Activated CD8-positive, alpha-beta T cell treated with anti-CD3 and anti-CD28 coated beads for 36 hours (primary cell): ENCODE measurements around the gene DOLPP1. TPM values are rescaled to one million over a fixed set of nuclear protein-coding genes. Genes with fewer than 3 reads are reported as not detected.

Experiments used
- ATAC-seq: fragments of 200-7000 bp; cut with Tn5 transposase; one replicate; pipeline ENCODE4 v1.10.0; 2021; ENCODE audit warnings: mild to moderate bottlenecking, moderate library complexity
- CTCF ChIA-PET: fragments of 350-600 bp; sonication (Branson Sonifier 250); formaldehyde crosslinking; loops from one replicate; lab custom pipeline; 2021; ENCODE audit warnings: antibody characterized with exemption; lab: Charles Lee
- POLR2A ChIA-PET: fragments of 350-600 bp; sonication (Branson Sonifier 250); formaldehyde crosslinking; loops from one replicate; lab custom pipeline; 2021; ENCODE audit warnings: antibody characterized with exemption; lab: Charles Lee
- DNase-seq: peaks from one replicate; pipeline ENCODE4 v3.0.0-alpha.2; 2020
- H3K27ac Mint-ChIP-seq: one replicate; pipeline ENCODE4 v1.8.0; 2021; ENCODE audit warnings: mild to moderate bottlenecking, mixed read lengths
- H3K27me3 Mint-ChIP-seq: one replicate; pipeline ENCODE4 v1.8.0; 2021; ENCODE audit warnings: mixed read lengths
- H3K36me3 Mint-ChIP-seq: one replicate; pipeline ENCODE4 v1.8.0; 2021; ENCODE audit warnings: low read depth, mixed read lengths
- H3K4me1 Mint-ChIP-seq: one replicate; pipeline ENCODE4 v1.8.0; 2021; ENCODE audit warnings: low read depth, mixed read lengths
- H3K4me3 Mint-ChIP-seq: one replicate; pipeline ENCODE4 v1.8.0; 2021; ENCODE audit warnings: mild to moderate bottlenecking, moderate library complexity, mixed read lengths
- H3K9me3 Mint-ChIP-seq: one replicate; pipeline ENCODE4 v1.8.0; 2021; ENCODE audit warnings: mixed read lengths
- CTCF ChIP-seq: fragments of 200-600 bp; IDR thresholded peaks from one replicate; pipeline ENCODE4 v1.8.0; 2022; ENCODE audit warnings: antibody characterized with exemption, mild to moderate bottlenecking
- intact Hi-C: fragments of 100-400 bp; cut with micrococcal nuclease; formaldehyde crosslinking; loops from one replicate; pipeline ENCODE4 v1.10.0; 2022
- total RNA-seq, 2 experiments: library from RNA; stranded (reverse); gene quantifications; one replicate each; pipeline ENCODE4 v1.2.3, GENCODE V29; 2021

Gene DOLPP1
- total RNA-seq, 2 experiments from 2014 or later: 12.7 to 15.2 TPM

- Mint-ChIP-seq H3K9me3 (no peaks in the 10 kb centered on the region), H3K4me1 (no peaks in the 10 kb centered on the region), H3K27ac (no peak overlapping the region), H3K27me3 (no peaks in the 10 kb centered on the region), H3K36me3 (no peaks in the 10 kb centered on the region), H3K4me3 (no peak overlapping the region)
- DNase-seq (no peak), ATAC-seq (no peak)
- TF ChIP-seq CTCF: no peak
- ChIA-PET CTCF (interaction anchor here (0.8 kb wide), 1 partner anchor 11 kb away, joined by 3 read pairs; no protein-coding TSS in a partner anchor), POLR2A (interaction anchor here (1.2 to 1.8 kb wide), 2 partner anchors 10 to 16 kb away, joined by 4 to 6 read pairs; no protein-coding TSS in a partner anchor)
- intact Hi-C loops: no loop called here
Measured at GRCh38 chr9:129097671-129098306, 16.9 kb downstream of the DOLPP1 start.

GRCh38 chr9:129098328-129098727, 17.4 kb downstream of the DOLPP1 start:
- Mint-ChIP-seq H3K27me3 (no peaks in the 10 kb centered on the region), H3K4me3 (no peak overlapping the region), H3K27ac (no peak overlapping the region), H3K36me3 (no peaks in the 10 kb centered on the region), H3K4me1 (no peaks in the 10 kb centered on the region), H3K9me3 (no peaks in the 10 kb centered on the region)
- DNase-seq: no peak
- ChIA-PET CTCF (interaction anchor here (0.8 kb wide), 1 partner anchor 11 kb away, joined by 3 read pairs; no protein-coding TSS in a partner anchor), POLR2A (interaction anchor here (1.2 to 1.8 kb wide), 2 partner anchors 10 to 15 kb away, joined by 4 to 6 read pairs; no protein-coding TSS in a partner anchor)
- intact Hi-C loops: no loop called here
- TF ChIP-seq CTCF: no peak
- ATAC-seq: no peak

GRCh38 chr9:129100383-129101169, 19.7 kb downstream of the DOLPP1 start:
- H3K36me3 Mint-ChIP-seq: no peaks in the 10 kb centered on the region
- H3K9me3 Mint-ChIP-seq: no peaks in the 10 kb centered on the region
- ATAC-seq (no peak), DNase-seq (no peak)
- TF ChIP-seq CTCF: no peak
- no peak overlapping the region for H3K27ac Mint-ChIP-seq
- H3K4me1 Mint-ChIP-seq: no peaks in the 10 kb centered on the region
- ChIA-PET POLR2A (no interaction called here), CTCF (no interaction called here)
- intact Hi-C loops: no loop called here
- H3K4me3 Mint-ChIP-seq: no peak overlapping the region
- H3K27me3 Mint-ChIP-seq: no peaks in the 10 kb centered on the region

- POLR2A ChIA-PET: no interaction called here
- intact Hi-C loops: no loop called here
- Mint-ChIP-seq H3K9me3 (no peaks in the 10 kb centered on the region), H3K27ac (no peak overlapping the region), H3K4me3 (no peak overlapping the region), H3K4me1 (no peaks in the 10 kb centered on the region), H3K27me3 (no peaks in the 10 kb centered on the region), H3K36me3 (no peaks in the 10 kb centered on the region)
- TF ChIP-seq CTCF: no peak
- DNase-seq (no peak), ATAC-seq (no peak)
- CTCF ChIA-PET: no interaction called here
Measured at GRCh38 chr9:129101279-129101678, 20.4 kb downstream of the DOLPP1 start.

- Mint-ChIP-seq H3K27ac (no peak overlapping the region), H3K9me3 (no peaks in the 10 kb centered on the region), H3K4me3 (no peak overlapping the region), H3K27me3 (no peaks in the 10 kb centered on the region), H3K36me3 (no peaks in the 10 kb centered on the region), H3K4me1 (no peaks in the 10 kb centered on the region)
- intact Hi-C loops: no loop called here
- CTCF ChIA-PET: interaction anchor here (1.0 kb wide), 1 partner anchor 29 kb away, joined by 3 read pairs; no protein-coding TSS in a partner anchor
- DNase-seq (no peak), ATAC-seq (no peak)
- TF ChIP-seq CTCF: no peak
- POLR2A ChIA-PET: no interaction called here
Measured at GRCh38 chr9:129102095-129102525, 21.2 kb downstream of the DOLPP1 start.
